Esophagus muscularis mucosa (tissue), 3 donors: ENCODE results near the gene TGIF2.

Source experiments
- POLR2AphosphoS5 ChIP-seq, 2 donors: sonication (generic); formaldehyde crosslinking; IDR thresholded peaks; one replicate each; pipeline ENCODE4 v1.6.1; 2017; ENCODE audit warnings: antibody characterized with exemption in 2 of 2
- TF ChIP-seq, protein P1 (sequence below), 3 experiments: fragments of 200-600 bp in 2 of 3; fragments of 450-650 bp in 1 of 3; sonication (generic) in 2 of 3; IDR thresholded peaks; one replicate each; pipeline ENCODE4 v1.5.1; 2017 to 2019; ENCODE audit warnings: antibody characterized with exemption in 3 of 3, mild to moderate bottlenecking in 2 of 3, moderate library complexity in 1 of 3

DNA sequence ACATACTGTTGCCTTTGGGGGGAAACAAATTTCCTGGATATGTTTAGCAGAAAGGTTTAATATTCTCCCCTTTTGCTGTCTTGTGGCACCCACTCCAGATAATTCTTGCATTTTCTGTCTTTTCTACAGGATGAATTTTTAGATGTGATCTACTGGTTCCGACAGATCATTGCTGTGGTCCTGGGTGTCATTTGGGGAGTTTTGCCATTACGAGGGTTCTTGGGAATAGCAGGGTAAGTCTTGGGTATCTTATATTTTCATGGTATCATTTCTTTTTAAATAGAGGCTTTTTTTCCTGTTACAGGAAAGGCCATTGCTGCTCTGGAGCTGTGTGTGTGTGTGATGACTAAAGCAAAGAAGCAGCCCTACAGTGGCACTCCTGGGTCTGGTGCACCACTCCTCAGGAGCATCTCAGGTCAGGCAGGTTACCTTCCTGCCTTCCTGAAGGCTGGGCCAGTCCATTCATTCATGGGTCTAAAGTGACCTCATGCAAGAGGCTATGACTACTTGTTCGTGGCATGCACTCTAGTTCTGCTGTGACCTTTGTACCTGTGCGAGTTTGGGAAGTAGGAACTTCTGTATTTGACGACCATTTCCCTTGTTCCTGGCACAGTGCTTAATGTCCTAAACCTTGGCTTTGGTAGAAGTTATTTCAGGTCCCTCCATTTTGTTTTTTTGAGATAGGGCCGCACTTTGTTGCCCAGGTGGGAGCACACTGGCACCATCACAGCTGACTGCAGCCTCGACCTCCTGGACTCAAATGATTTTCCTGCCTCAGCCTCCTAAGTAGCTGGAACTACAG, 34.4 kb downstream of the TGIF2 start:
- TF ChIP-seq, protein P1, sequence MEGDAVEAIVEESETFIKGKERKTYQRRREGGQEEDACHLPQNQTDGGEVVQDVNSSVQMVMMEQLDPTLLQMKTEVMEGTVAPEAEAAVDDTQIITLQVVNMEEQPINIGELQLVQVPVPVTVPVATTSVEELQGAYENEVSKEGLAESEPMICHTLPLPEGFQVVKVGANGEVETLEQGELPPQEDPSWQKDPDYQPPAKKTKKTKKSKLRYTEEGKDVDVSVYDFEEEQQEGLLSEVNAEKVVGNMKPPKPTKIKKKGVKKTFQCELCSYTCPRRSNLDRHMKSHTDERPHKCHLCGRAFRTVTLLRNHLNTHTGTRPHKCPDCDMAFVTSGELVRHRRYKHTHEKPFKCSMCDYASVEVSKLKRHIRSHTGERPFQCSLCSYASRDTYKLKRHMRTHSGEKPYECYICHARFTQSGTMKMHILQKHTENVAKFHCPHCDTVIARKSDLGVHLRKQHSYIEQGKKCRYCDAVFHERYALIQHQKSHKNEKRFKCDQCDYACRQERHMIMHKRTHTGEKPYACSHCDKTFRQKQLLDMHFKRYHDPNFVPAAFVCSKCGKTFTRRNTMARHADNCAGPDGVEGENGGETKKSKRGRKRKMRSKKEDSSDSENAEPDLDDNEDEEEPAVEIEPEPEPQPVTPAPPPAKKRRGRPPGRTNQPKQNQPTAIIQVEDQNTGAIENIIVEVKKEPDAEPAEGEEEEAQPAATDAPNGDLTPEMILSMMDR (IDR thresholded peaks at IDR 0.05): no peak
- no peak for TF ChIP-seq POLR2AphosphoS5 (IDR thresholded peaks at IDR 0.05)
